ENCODE measurements around the gene GMDS.

Gene GMDS

GRCh38 chr6:1801401-1801800 lies 444.0 kb downstream of the GMDS start:
- H3K9me3 ChIP-seq (ENCODE audit: insufficient read depth, low read length): no peaks in the 10 kb centered on the region
- H2AFZ ChIP-seq (ENCODE audit: low read depth, low read length): no peak overlapping the region
- H3K4me3 ChIP-seq (ENCODE audit: low read length): no peak overlapping the region
- H3K4me1 ChIP-seq (ENCODE audit: low read length): peaks cover 55% of the 10 kb centered on the region
- TF ChIP-seq EZH2phosphoT487 (IDR thresholded peaks at IDR 0.05; ENCODE audit: low read depth) (no peak), CTCF (IDR thresholded peaks at IDR 0.05; ENCODE audit: low read depth, low read length) (no peak)
- no peaks in the 10 kb centered on the region for H4K20me1 ChIP-seq (ENCODE audit: insufficient read depth, low read length)
- H3K27ac ChIP-seq (ENCODE audit: low read length): peak overlapping the region; percentile 61; the same call in 1 of the 2 replicates
- H3K27me3 ChIP-seq (ENCODE audit: low read depth, low read length): no peaks in the 10 kb centered on the region
- H3K9ac ChIP-seq (ENCODE audit: low read length): no peak overlapping the region
- no peaks in the 10 kb centered on the region for H3K36me3 ChIP-seq (replicated peaks; ENCODE audit: low read depth, low read length)
- H3K4me2 ChIP-seq (ENCODE audit: low read length): peak overlapping the region; percentile 81
- H3K79me2 ChIP-seq (ENCODE audit: low read length): no peaks in the 10 kb centered on the region

- H3K4me1 ChIP-seq (ENCODE audit: low read length): peaks cover 60% of the 10 kb centered on the region
- no peaks in the 10 kb centered on the region for H3K9me3 ChIP-seq (ENCODE audit: insufficient read depth, low read length)
- no peaks in the 10 kb centered on the region for H3K27me3 ChIP-seq (ENCODE audit: low read depth, low read length)
- 0 out of 2 replicates have a peak overlapping the region, but pooled peaks have one; percentile 17 for H2AFZ ChIP-seq (ENCODE audit: low read depth, low read length)
- H3K27ac ChIP-seq (ENCODE audit: low read length): peak overlapping the region; percentile 61
- TF ChIP-seq EZH2phosphoT487 (IDR thresholded peaks at IDR 0.05; ENCODE audit: low read depth): no peak
- no peak for TF ChIP-seq CTCF (IDR thresholded peaks at IDR 0.05; ENCODE audit: low read depth, low read length)
- peak overlapping the region; percentile 81 for H3K4me2 ChIP-seq (ENCODE audit: low read length)
- H4K20me1 ChIP-seq (ENCODE audit: insufficient read depth, low read length): no peaks in the 10 kb centered on the region
- H3K36me3 ChIP-seq (replicated peaks; ENCODE audit: low read depth, low read length): no peaks in the 10 kb centered on the region
- peak overlapping the region; percentile 27; the same call in 1 of the 2 replicates for H3K9ac ChIP-seq (ENCODE audit: low read length)
- H3K79me2 ChIP-seq (ENCODE audit: low read length): no peaks in the 10 kb centered on the region
- peak overlapping the region; percentile 45 for H3K4me3 ChIP-seq (ENCODE audit: low read length)
Measured at GRCh38 chr6:1800845-1801244, 444.6 kb downstream of the GMDS start.

DNA sequence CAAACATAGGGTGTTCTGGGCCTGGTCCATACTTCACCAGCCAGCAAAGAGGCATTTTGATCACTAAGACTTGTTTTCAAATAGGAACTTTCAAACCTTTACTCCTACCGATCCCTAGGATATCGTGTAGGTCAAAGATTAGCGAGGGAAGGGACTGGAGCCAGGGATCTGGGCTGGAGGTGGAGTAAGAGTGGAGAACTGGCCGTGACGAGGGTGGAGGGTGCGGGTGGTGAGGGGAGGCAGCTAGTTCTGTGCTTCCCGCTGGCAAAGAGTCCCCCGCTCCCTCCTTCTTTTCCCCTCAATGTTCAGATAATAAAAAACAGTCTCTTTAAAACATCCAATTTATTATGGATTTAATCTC lies 446.5 kb downstream of the GMDS start:
- no peaks in the 10 kb centered on the region for H3K27me3 ChIP-seq (ENCODE audit: low read depth, low read length)
- no peak overlapping the region for H3K9ac ChIP-seq (ENCODE audit: low read length)
- no peak overlapping the region; the same call in 1 of the 2 replicates for H3K27ac ChIP-seq (ENCODE audit: low read length)
- no peak overlapping the region for H3K4me3 ChIP-seq (ENCODE audit: low read length)
- no peaks in the 10 kb centered on the region for H3K36me3 ChIP-seq (replicated peaks; ENCODE audit: low read depth, low read length)
- no peaks in the 10 kb centered on the region for H4K20me1 ChIP-seq (ENCODE audit: insufficient read depth, low read length)
- H3K4me1 ChIP-seq (ENCODE audit: low read length): peaks cover 71% of the 10 kb centered on the region
- no peaks in the 10 kb centered on the region for H3K79me2 ChIP-seq (ENCODE audit: low read length)
- H3K9me3 ChIP-seq (ENCODE audit: insufficient read depth, low read length): no peaks in the 10 kb centered on the region
- no peak overlapping the region for H3K4me2 ChIP-seq (ENCODE audit: low read length)
- TF ChIP-seq EZH2phosphoT487 (IDR thresholded peaks at IDR 0.05; ENCODE audit: low read depth) (no peak), CTCF (IDR thresholded peaks at IDR 0.05; ENCODE audit: low read depth, low read length) (no peak)
- H2AFZ ChIP-seq (ENCODE audit: low read depth, low read length): no peak overlapping the region

GRCh38 chr6:1798303-1798964 lies 447.0 kb downstream of the GMDS start:
- Histone ChIP-seq H3K27me3 (ENCODE audit: low read depth, low read length) (no peaks in the 10 kb centered on the region), H3K9ac (ENCODE audit: low read length) (no peak overlapping the region; the same call in 1 of the 2 replicates), H3K9me3 (ENCODE audit: insufficient read depth, low read length) (no peaks in the 10 kb centered on the region), H2AFZ (ENCODE audit: low read depth, low read length) (no peak overlapping the region), H4K20me1 (ENCODE audit: insufficient read depth, low read length) (no peaks in the 10 kb centered on the region), H3K4me3 (ENCODE audit: low read length) (no peak overlapping the region), H3K4me2 (ENCODE audit: low read length) (peak overlapping the region; percentile 73), H3K36me3 (replicated peaks; ENCODE audit: low read depth, low read length) (no peaks in the 10 kb centered on the region), H3K4me1 (ENCODE audit: low read length) (peaks cover 72% of the 10 kb centered on the region), H3K27ac (ENCODE audit: low read length) (peak overlapping the region; percentile 90; the same call in 1 of the 2 replicates), H3K79me2 (ENCODE audit: low read length) (no peaks in the 10 kb centered on the region)
- TF ChIP-seq EZH2phosphoT487 (IDR thresholded peaks at IDR 0.05; ENCODE audit: low read depth): no peak
- no peak for TF ChIP-seq CTCF (IDR thresholded peaks at IDR 0.05; ENCODE audit: low read depth, low read length)

Measured in OCI-LY3 (cell line).